HepG2 (cell line): Measurements from ENCODE around the gene SMAD7. TPM values are rescaled to one million over a fixed set of nuclear protein-coding genes. Genes with fewer than 3 reads are reported as not detected.
A peak's percentile ranks its signal among the peaks of the same experiment; 100 is the strongest.

Experiments used
- HCFC1 ChIP-seq: fragments of 150-350 bp; IDR thresholded peaks from 2 replicates; pipeline ENCODE4 v1.6.1; 2014; ENCODE audit warnings: low read depth, low read length
- IKZF1 ChIP-seq: fragments of 450-650 bp; IDR thresholded peaks from 2 replicates; pipeline ENCODE4 v1.7.1; 2016
- KLF12 ChIP-seq: sonication (generic); formaldehyde crosslinking; IDR thresholded peaks from 2 replicates; pipeline ENCODE4 v1.4.0; 2020; ENCODE audit warnings: missing genetic modification reagents, borderline replicate concordance
- NCOR1 ChIP-seq: fragments of 200-600 bp; sonication (generic); IDR thresholded peaks from 2 replicates; pipeline ENCODE4 v1.7.0; 2017; ENCODE audit warnings: antibody characterized with exemption, low read length, borderline replicate concordance
- PBX2 ChIP-seq: IDR thresholded peaks from 2 replicates; pipeline ENCODE4 v1.6.1; 2016; ENCODE audit warnings: control low read depth
- TEAD2 ChIP-seq: sonication (generic); formaldehyde crosslinking; IDR thresholded peaks from 2 replicates; pipeline ENCODE4 v1.9.0; 2021; ENCODE audit warnings: missing genetic modification reagents
- TEAD3 ChIP-seq: optimal IDR thresholded peaks from 2 replicates; pipeline ENCODE3; 2016; ENCODE audit warnings: borderline replicate concordance
- TFE3 ChIP-seq: IDR thresholded peaks from 2 replicates; pipeline ENCODE4 v1.6.1; 2016
- TSC22D2 ChIP-seq: sonication (generic); formaldehyde crosslinking; IDR thresholded peaks from 2 replicates; pipeline ENCODE4 v1.5.1; 2020; ENCODE audit warnings: missing genetic modification reagents, mild to moderate bottlenecking, borderline replicate concordance
- ZBTB2 ChIP-seq: sonication (generic); formaldehyde crosslinking; IDR thresholded peaks from 2 replicates; pipeline ENCODE4 v1.8.0; 2022; ENCODE audit warnings: low read depth, missing genetic modification reagents
- ZNF333 ChIP-seq: sonication (generic); formaldehyde crosslinking; IDR thresholded peaks from 2 replicates; pipeline ENCODE4 v1.4.0; 2020; ENCODE audit warnings: mild to moderate bottlenecking, missing genetic modification reagents, borderline replicate concordance
- ZNF556 ChIP-seq: sonication (generic); formaldehyde crosslinking; IDR thresholded peaks from 2 replicates; pipeline ENCODE4 v1.4.0; 2020; ENCODE audit warnings: mild to moderate bottlenecking, missing genetic modification reagents, borderline replicate concordance
- ZNF574 ChIP-seq: sonication (generic); formaldehyde crosslinking; IDR thresholded peaks from 2 replicates; pipeline ENCODE4 v1.4.0; 2020; ENCODE audit warnings: missing genetic modification reagents
- ZNF674 ChIP-seq: sonication (generic); formaldehyde crosslinking; IDR thresholded peaks from 2 replicates; pipeline ENCODE4 v1.5.0; 2020; ENCODE audit warnings: low read depth, mild to moderate bottlenecking, missing genetic modification reagents
- polyA plus RNA-seq, 8 experiments: library from polyadenylated mRNA; depleted of rRNA in 3 of 8; stranded (reverse) in 7 of 8; unstranded in 1 of 8; fragments of >200 nt; fragmentation: Illumina TruSeq in 4 of 8; extraction: Trizol in 4 of 8; gene quantifications; 2 replicates each; pipeline versions ENCODE4 v1.2.1 to v1.2.3, GENCODE V29; 2011 to 2016; ENCODE audit warnings: low read depth in 4 of 8, missing spikeins in 1 of 8, mixed read lengths in 1 of 8; ENCODE audit not compliant: insufficient read depth in 1 of 8
- total RNA-seq, 5 experiments: library from RNA; depleted of rRNA; stranded (reverse); fragments of >200 nt; fragmentation: Illumina TruSeq; extraction: Trizol; gene quantifications; 2 replicates each; pipeline ENCODE4 v1.2.3, GENCODE V29; 2016; ENCODE audit warnings: low read depth in 1 of 5
- TF ChIP-seq, protein P1 (sequence below): sonication (generic); formaldehyde crosslinking; IDR thresholded peaks from 2 replicates; pipeline ENCODE4 v1.4.0; 2020; ENCODE audit warnings: missing genetic modification reagents

SMAD7 gene
- total and polyA plus RNA-seq, 2 of the 13 experiments (the other 11 are each of a cell fraction or from before 2014, with no cell fraction given) = 17.4 to 24.7 TPM

GRCh38 chr18:48991676-48992075 is 40.9 kb upstream of the SMAD7 start (continued):
- TF ChIP-seq ZNF674 (CRISPR knock-in tag) (no peak), IKZF1 (no peak), ZNF574 (CRISPR knock-in tag) (no peak), PBX2 (CRISPR knock-in tag) (no peak), ZNF333 (CRISPR knock-in tag) (no peak), TEAD2 (CRISPR knock-in tag) (no peak), ZBTB2 (CRISPR knock-in tag) (no peak), KLF12 (CRISPR knock-in tag) (no peak), NCOR1 (no peak), TFE3 (CRISPR knock-in tag) (no peak), TSC22D2 (CRISPR knock-in tag) (no peak), HCFC1 (no peak), ZNF556 (CRISPR knock-in tag) (no peak), TEAD3 (CRISPR knock-in tag) (peak; percentile 14)
- TF ChIP-seq, protein P1, sequence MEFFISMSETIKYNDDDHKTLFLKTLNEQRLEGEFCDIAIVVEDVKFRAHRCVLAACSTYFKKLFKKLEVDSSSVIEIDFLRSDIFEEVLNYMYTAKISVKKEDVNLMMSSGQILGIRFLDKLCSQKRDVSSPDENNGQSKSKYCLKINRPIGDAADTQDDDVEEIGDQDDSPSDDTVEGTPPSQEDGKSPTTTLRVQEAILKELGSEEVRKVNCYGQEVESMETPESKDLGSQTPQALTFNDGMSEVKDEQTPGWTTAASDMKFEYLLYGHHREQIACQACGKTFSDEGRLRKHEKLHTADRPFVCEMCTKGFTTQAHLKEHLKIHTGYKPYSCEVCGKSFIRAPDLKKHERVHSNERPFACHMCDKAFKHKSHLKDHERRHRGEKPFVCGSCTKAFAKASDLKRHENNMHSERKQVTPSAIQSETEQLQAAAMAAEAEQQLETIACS (CRISPR knock-in tag) = no peak
